ENCODE data around the gene SPON1. TPM values are rescaled to one million over a fixed set of nuclear protein-coding genes. Genes with fewer than 3 reads are reported as not detected.

Gene SPON1
- total RNA-seq, 1 experiment from 2014 or later, result not detected

- peak; percentile 46 for DNase-seq
These were observed 78.5 kb downstream of the SPON1 start for GRCh38 chr11:14041040-14041439.

GRCh38 chr11:14041565-14041964, 79.0 kb downstream of the SPON1 start:
- CTCF ChIA-PET, result no interaction called here
- intact Hi-C loops (cut with micrococcal nuclease), result loop anchor here (1.0 to 5.0 kb wide), 4 partner anchors 70 to 269 kb away; no protein-coding TSS in a partner anchor
- H2AFZ ChIP-seq (ENCODE audit: low read length), result no peak overlapping the region

More at GRCh38 chr11:14041040-14041439, 78.5 kb downstream of the SPON1 start:
- Histone ChIP-seq H3K9ac (ENCODE audit: low read length) (no peak overlapping the region), H3K27ac (ENCODE audit: low read length) (no peak overlapping the region), H3K36me3 (ENCODE audit: low read depth, low read length) (no peaks in the 10 kb centered on the region), H3K4me1 (ENCODE audit: insufficient read depth, low read length) (peaks cover 9% of the 10 kb centered on the region; the same call in 1 of the 2 replicates), H2AFZ (ENCODE audit: low read length) (no peak overlapping the region), H3K4me2 (ENCODE audit: low read length) (no peak overlapping the region), H4K20me1 (ENCODE audit: low read length) (no peaks in the 10 kb centered on the region), H3F3A (ENCODE audit: low read length, unreplicated experiment) (no peaks in the 10 kb centered on the region), H3K4me3 (ENCODE audit: low read length) (no peak overlapping the region), H3K79me2 (ENCODE audit: low read length) (no peaks in the 10 kb centered on the region), H3K27me3 (ENCODE audit: low read length) (peaks cover 6% of the 10 kb centered on the region; the same call in 1 of the 2 replicates), H3K9me2 (replicated peaks; ENCODE audit: low read length) (no peaks in the 10 kb centered on the region), H3K9me3 (ENCODE audit: low read length) (no peaks in the 10 kb centered on the region)
- ATAC-seq, result peak; percentile 58; the same call in 1 of the 2 replicates
- BruUV-seq (replicated peaks), result no TSS peak
- ChIA-PET CTCF (no interaction called here), POLR2A (ENCODE audit: unreplicated experiment) (no interaction called here)
- TF ChIP-seq CTCF (conservative IDR thresholded peaks at IDR 0.05; ENCODE audit: low read depth, low read length), result peak; percentile 70
- no peak for TF ChIP-seq EZH2phosphoT487 (IDR thresholded peaks at IDR 0.05; ENCODE audit: borderline replicate concordance, low read length)
- intact Hi-C loops (cut with micrococcal nuclease), result loop anchor here (1.0 to 5.0 kb wide), 4 partner anchors 70 to 268 kb away; no protein-coding TSS in a partner anchor

More at GRCh38 chr11:14041565-14041964, 79.0 kb downstream of the SPON1 start:
- Histone ChIP-seq H3K9ac (ENCODE audit: low read length) (no peak overlapping the region), H3K79me2 (ENCODE audit: low read length) (no peaks in the 10 kb centered on the region), H3K4me3 (ENCODE audit: low read length) (no peak overlapping the region), H3K9me2 (replicated peaks; ENCODE audit: low read length) (no peaks in the 10 kb centered on the region), H3K4me1 (ENCODE audit: insufficient read depth, low read length) (0 out of 2 replicates have a peak, but pooled peaks cover 3% of the 10 kb centered on the region), H3K9me3 (ENCODE audit: low read length) (no peaks in the 10 kb centered on the region), H3K27me3 (ENCODE audit: low read length) (peaks cover 11% of the 10 kb centered on the region; the same call in 1 of the 2 replicates), H3F3A (ENCODE audit: low read length, unreplicated experiment) (no peaks in the 10 kb centered on the region), H4K20me1 (ENCODE audit: low read length) (no peaks in the 10 kb centered on the region), H3K4me2 (ENCODE audit: low read length) (no peak overlapping the region), H3K27ac (ENCODE audit: low read length) (no peak overlapping the region), H3K36me3 (ENCODE audit: low read depth, low read length) (no peaks in the 10 kb centered on the region)
- TF ChIP-seq EZH2 (IDR thresholded peaks at IDR 0.05; ENCODE audit: low read length, unreplicated experiment) (no peak), CTCF (conservative IDR thresholded peaks at IDR 0.05; ENCODE audit: low read depth, low read length) (no peak), EZH2phosphoT487 (IDR thresholded peaks at IDR 0.05; ENCODE audit: borderline replicate concordance, low read length) (no peak)
- ATAC-seq (no peak), DNase-seq (no peak)
- POLR2A ChIA-PET (ENCODE audit: unreplicated experiment), result no interaction called here
- no TSS peak for BruUV-seq (replicated peaks)
